WTC11 (cell line): ENCODE data around the gene DGUOK. TPM values are rescaled to one million over a fixed set of nuclear protein-coding genes. Genes with fewer than 3 reads are reported as not detected.
A peak's percentile ranks its signal among the peaks of the same experiment; 100 is the strongest.

Source experiments
- ATAC-seq: fragments of 200-7000 bp; cut with Tn5 transposase; 2 replicates; pipeline ENCODE4 v1.10.0; 2021; ENCODE audit warnings: mild to moderate bottlenecking, moderate library complexity
- CTCF ChIA-PET: fragments of 300-600 bp; sonication (Branson Sonifier 250); formaldehyde crosslinking; loops from one replicate; lab custom pipeline; 2021; ENCODE audit warnings: antibody characterized with exemption; lab: Charles Lee
- POLR2A ChIA-PET: fragments of 350-600 bp; sonication (Branson Sonifier 250); formaldehyde crosslinking; loops from one replicate; lab custom pipeline; 2021; ENCODE audit warnings: antibody characterized with exemption; lab: Charles Lee
- DNase-seq: peaks from one replicate; pipeline ENCODE4 v3.0.0; 2021; ENCODE audit warnings: low spot score
- H3K27ac Mint-ChIP-seq: 2 replicates; pipeline ENCODE4 v1.8.0; 2021; ENCODE audit warnings: mixed read lengths
- H3K27me3 Mint-ChIP-seq: 2 replicates; pipeline ENCODE4 v1.8.0; 2021; ENCODE audit warnings: low read depth, mild to moderate bottlenecking, moderate library complexity, mixed read lengths
- H3K36me3 Mint-ChIP-seq: 2 replicates; pipeline ENCODE4 v1.8.0; 2021; ENCODE audit warnings: mixed read lengths
- H3K4me1 Mint-ChIP-seq: 2 replicates; pipeline ENCODE4 v1.8.0; 2022; ENCODE audit warnings: mixed read lengths
- H3K4me3 Mint-ChIP-seq: 2 replicates; pipeline ENCODE4 v1.8.0; 2021; ENCODE audit warnings: mild to moderate bottlenecking, moderate library complexity, mixed read lengths
- H3K9me3 Mint-ChIP-seq: 2 replicates; pipeline ENCODE4 v1.8.0; 2021; ENCODE audit warnings: mixed read lengths
- ERG ChIP-seq: fragments of 250-450 bp; sonication (Bioruptor Pico); IDR thresholded peaks from 2 replicates; pipeline ENCODE4 v1.8.0; 2021; ENCODE audit warnings: mild to moderate bottlenecking
- FOXK1 ChIP-seq: sonication (generic); formaldehyde crosslinking; IDR thresholded peaks from 2 replicates; pipeline ENCODE4 v1.8.0; 2022; ENCODE audit warnings: mild to moderate bottlenecking, moderate library complexity, missing genetic modification reagents
- HMGXB4 ChIP-seq: sonication (generic); formaldehyde crosslinking; IDR thresholded peaks from 2 replicates; pipeline ENCODE4 v1.8.1; 2023; ENCODE audit warnings: mild to moderate bottlenecking, moderate library complexity, missing genetic modification reagents
- PRDM15 ChIP-seq: sonication (generic); formaldehyde crosslinking; IDR thresholded peaks from 2 replicates; pipeline ENCODE4 v1.8.0; 2022; ENCODE audit warnings: missing genetic modification reagents
- RORB ChIP-seq: fragments of 250-450 bp; sonication (Bioruptor Pico); IDR thresholded peaks from 2 replicates; pipeline ENCODE4 v1.9.0; 2021; ENCODE audit warnings: mild to moderate bottlenecking
- SMAD3 ChIP-seq: sonication (generic); formaldehyde crosslinking; IDR thresholded peaks from 2 replicates; pipeline ENCODE4 v1.8.0; 2022; ENCODE audit warnings: missing genetic modification reagents, mild to moderate bottlenecking, borderline replicate concordance
- USF2 ChIP-seq: sonication (generic); formaldehyde crosslinking; IDR thresholded peaks from 2 replicates; pipeline ENCODE4 v1.8.1; 2023; ENCODE audit warnings: mild to moderate bottlenecking, missing genetic modification reagents, moderate library complexity
- ZNF138 ChIP-seq: sonication (generic); formaldehyde crosslinking; conservative IDR thresholded peaks from 2 replicates; pipeline ENCODE4 v1.8.1; 2022; ENCODE audit warnings: mild to moderate bottlenecking, moderate library complexity, missing genetic modification reagents
- ZNF512 ChIP-seq: sonication (generic); formaldehyde crosslinking; IDR thresholded peaks from 2 replicates; pipeline ENCODE4 v1.8.1; 2022; ENCODE audit warnings: missing genetic modification reagents, borderline replicate concordance
- total RNA-seq: library from RNA; stranded (reverse); gene quantifications from 3 replicates; pipeline ENCODE4 v1.2.3, GENCODE V29; 2021
- TF ChIP-seq, protein P1 (sequence below): fragments of 250-450 bp; sonication (Bioruptor Pico); conservative IDR thresholded peaks from 2 replicates; pipeline ENCODE4 v1.9.0; 2021; ENCODE audit warnings: mild to moderate bottlenecking

Gene DGUOK
- total RNA-seq, 1 experiment from 2014 or later = 105 TPM

DNA sequence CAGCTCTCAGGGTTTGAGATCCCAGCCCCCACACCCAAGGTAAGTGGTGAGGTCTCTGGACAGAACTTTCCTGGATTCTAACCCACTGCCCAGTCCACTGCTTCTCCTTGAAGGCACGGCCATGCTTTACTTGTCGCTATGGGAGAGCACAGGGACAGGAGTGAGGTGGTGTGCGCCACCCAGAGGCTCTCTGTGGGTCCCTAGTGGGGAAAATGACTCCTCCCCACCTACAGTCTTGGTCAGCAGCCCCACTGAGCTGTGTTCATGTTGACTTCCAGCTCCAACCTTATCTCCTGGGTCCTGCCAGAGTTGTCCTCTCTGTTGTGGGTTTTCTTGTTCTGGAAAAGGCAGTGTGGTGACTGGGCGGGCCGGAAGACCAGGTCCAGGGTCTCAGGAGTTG, 69.1 kb downstream of the DGUOK start:
- H3K4me3 Mint-ChIP-seq = no peak overlapping the region
- no peaks in the 10 kb centered on the region for H3K9me3 Mint-ChIP-seq
- H3K27me3 Mint-ChIP-seq = no peaks in the 10 kb centered on the region
- H3K36me3 Mint-ChIP-seq = peaks cover 3% of the 10 kb centered on the region
- no peak overlapping the region for H3K27ac Mint-ChIP-seq
- peak; percentile 30; the same call in 1 of the 2 replicates for TF ChIP-seq PRDM15 (CRISPR knock-in tag)
- TF ChIP-seq HMGXB4 = no peak
- TF ChIP-seq SMAD3 (CRISPR knock-in tag) = no peak
- DNase-seq = no peak
- peaks cover 35% of the 10 kb centered on the region for H3K4me1 Mint-ChIP-seq
- ChIA-PET CTCF (interaction anchor here (1.1 to 2.1 kb wide), 3 partner anchors 85 to 167 kb away, joined by 3 to 5 read pairs (median 3); partner anchors contain the start of gene STAMBP), POLR2A (no interaction called here)
- peak; percentile 21 for ATAC-seq

GRCh38 chr2:73997813-73998212, 71.1 kb downstream of the DGUOK start:
- no peaks in the 10 kb centered on the region for H3K36me3 Mint-ChIP-seq
- no peak for ATAC-seq
- TF ChIP-seq, protein P1, sequence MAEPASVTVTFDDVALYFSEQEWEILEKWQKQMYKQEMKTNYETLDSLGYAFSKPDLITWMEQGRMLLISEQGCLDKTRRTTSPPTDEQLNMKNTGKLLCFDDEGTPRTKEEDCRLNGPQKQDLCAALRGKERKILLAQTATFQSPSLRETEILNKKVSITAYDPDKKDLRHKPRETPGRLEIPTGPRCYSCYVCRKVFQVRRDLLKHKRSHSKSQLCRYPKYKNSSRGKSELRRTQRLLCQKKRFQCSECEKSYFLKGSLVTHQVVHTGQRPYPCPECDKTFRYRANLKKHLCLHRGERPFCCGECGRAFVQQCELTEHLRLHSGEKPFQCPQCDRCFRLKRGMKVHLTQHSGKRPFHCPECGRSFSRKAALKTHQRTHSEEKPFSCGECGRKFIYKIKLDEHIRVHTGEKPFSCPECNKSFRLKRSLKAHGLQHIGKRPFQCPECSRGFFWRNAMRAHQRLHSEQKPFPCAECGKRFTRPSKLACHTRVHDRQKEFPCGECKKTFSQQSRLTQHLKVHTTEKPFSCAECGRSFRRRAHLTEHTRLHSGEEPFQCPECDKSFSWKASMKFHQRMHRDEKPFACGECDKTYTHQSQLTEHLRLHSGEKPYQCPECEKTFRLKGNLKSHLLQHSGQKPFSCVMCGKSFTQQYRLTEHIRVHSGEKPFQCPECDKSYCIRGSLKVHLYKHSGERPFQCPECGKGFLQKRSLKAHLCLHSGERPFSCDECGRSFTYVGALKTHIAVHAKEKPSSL = no peak
- no peak for TF ChIP-seq ZNF138 (CRISPR knock-in tag)
- TF ChIP-seq FOXK1 (CRISPR knock-in tag) = no peak
- no peak for TF ChIP-seq ZNF512 (CRISPR knock-in tag)
- TF ChIP-seq RORB (CRISPR knock-in tag) = no peak
- no peak for TF ChIP-seq ERG (CRISPR knock-in tag)
- TF ChIP-seq USF2 (CRISPR knock-in tag) = no peak
- TF ChIP-seq, all 79 proteins: peak for 0
- Mint-ChIP-seq H3K27me3 (no peaks in the 10 kb centered on the region), H3K9me3 (no peaks in the 10 kb centered on the region), H3K4me1 (peaks cover 47% of the 10 kb centered on the region), H3K27ac (0 out of 2 replicates have a peak overlapping the region, but pooled peaks have one; percentile 27), H3K4me3 (no peak overlapping the region)
- ChIA-PET CTCF (interaction anchor here (0.8 to 2.1 kb wide), 5 partner anchors 10 to 141 kb away, joined by 3 to 5 read pairs (median 3); no protein-coding TSS in a partner anchor), POLR2A (no interaction called here)
- DNase-seq = no peak
